Mesothelial cell of epicardium (in vitro differentiated cells): ENCODE measurements around the gene PRSS35. TPM values are rescaled to one million over a fixed set of nuclear protein-coding genes. Genes with fewer than 3 reads are reported as not detected.
"Not testable (repeated sequence)": the region's sequence is repeated elsewhere in the genome, so short reads cannot be mapped to it uniquely, and the experiment has no call there.

ENCODE experiments used
- DNase-seq, 2 experiments: peaks; one replicate each; pipeline ENCODE4 v3.0.0; 2021; ENCODE audit warnings: low spot score in 2 of 2; ENCODE audit not compliant: unreplicated experiment in 2 of 2
- H3K27ac Mint-ChIP-seq: 2 replicates; pipeline ENCODE4 v1.8.0; 2021; ENCODE audit warnings: mixed read lengths
- H3K27me3 Mint-ChIP-seq: 2 replicates; pipeline ENCODE4 v1.8.0; 2021; ENCODE audit warnings: low read depth, mixed read lengths
- H3K36me3 Mint-ChIP-seq: 2 replicates; pipeline ENCODE4 v1.8.0; 2021; ENCODE audit warnings: mixed read lengths
- H3K4me1 Mint-ChIP-seq: 2 replicates; pipeline ENCODE4 v1.8.0; 2021; ENCODE audit warnings: mixed read lengths
- H3K4me3 Mint-ChIP-seq: 2 replicates; pipeline ENCODE4 v1.8.0; 2021; ENCODE audit warnings: mild to moderate bottlenecking, moderate library complexity, mixed read lengths
- H3K9me3 Mint-ChIP-seq: 2 replicates; pipeline ENCODE4 v1.8.0; 2021; ENCODE audit warnings: mixed read lengths
- CTCF ChIP-seq: fragments of 200-600 bp; sonication (generic); IDR thresholded peaks from one replicate; pipeline ENCODE4 v1.5.0; 2021; ENCODE audit warnings: antibody characterized with exemption; ENCODE audit not compliant: unreplicated experiment
- total RNA-seq: library from RNA; stranded (reverse); gene quantifications from 3 replicates; pipeline ENCODE4 v1.2.1, GENCODE V29; 2021

Gene PRSS35
- total RNA-seq, 1 donor from 2014 or later: 42.2 TPM

GRCh38 chr6:83546636-83547035 is 34.3 kb downstream of the PRSS35 start:
- Mint-ChIP-seq H3K27ac (no peak overlapping the region), H3K36me3 (no peaks in the 10 kb centered on the region), H3K9me3 (peaks cover 28% of the 10 kb centered on the region), H3K4me3 (no peak overlapping the region), H3K4me1 (no peaks in the 10 kb centered on the region), H3K27me3 (peaks cover 27% of the 10 kb centered on the region)
- TF ChIP-seq CTCF: no peak
- no peak for DNase-seq

- H3K27me3 Mint-ChIP-seq: peaks cover 13% of the 10 kb centered on the region
- not testable (repeated sequence) for H3K4me3 Mint-ChIP-seq, H3K4me1 Mint-ChIP-seq, H3K36me3 Mint-ChIP-seq, DNase-seq, H3K27ac Mint-ChIP-seq
- H3K9me3 Mint-ChIP-seq: peaks cover 12% of the 10 kb centered on the region
These were observed 38.1 kb downstream of the PRSS35 start for GRCh38 chr6:83550482-83550881.

GRCh38 chr6:83551748-83552147 is 39.4 kb downstream of the PRSS35 start:
- Mint-ChIP-seq H3K27me3 (peaks cover 13% of the 10 kb centered on the region), H3K9me3 (peaks cover 12% of the 10 kb centered on the region)
- not testable (repeated sequence) for H3K4me3 Mint-ChIP-seq, H3K27ac Mint-ChIP-seq, DNase-seq, H3K36me3 Mint-ChIP-seq, H3K4me1 Mint-ChIP-seq

GRCh38 chr6:83556871-83557270 is 44.5 kb downstream of the PRSS35 start:
- no peaks in the 10 kb centered on the region for H3K9me3 Mint-ChIP-seq
- no peaks in the 10 kb centered on the region for H3K4me1 Mint-ChIP-seq
- no peak for TF ChIP-seq CTCF
- H3K36me3 Mint-ChIP-seq: no peaks in the 10 kb centered on the region
- no peak overlapping the region for H3K27ac Mint-ChIP-seq
- H3K4me3 Mint-ChIP-seq: no peak overlapping the region
- no peak for DNase-seq
- H3K27me3 Mint-ChIP-seq: peaks cover 6% of the 10 kb centered on the region

GRCh38 chr6:83558975-83559374 is 46.6 kb downstream of the PRSS35 start:
- Mint-ChIP-seq H3K36me3 (no peaks in the 10 kb centered on the region), H3K4me3 (no peak overlapping the region), H3K4me1 (no peaks in the 10 kb centered on the region), H3K9me3 (peaks cover 7% of the 10 kb centered on the region), H3K27me3 (peaks cover under 1% of the 10 kb centered on the region), H3K27ac (no peak overlapping the region)
- no peak for TF ChIP-seq CTCF
- DNase-seq: no peak

GRCh38 chr6:83571663-83572185 is 59.4 kb downstream of the PRSS35 start:
- not testable (repeated sequence) for H3K27me3 Mint-ChIP-seq, H3K27ac Mint-ChIP-seq, H3K4me1 Mint-ChIP-seq, H3K36me3 Mint-ChIP-seq, DNase-seq, H3K4me3 Mint-ChIP-seq
- H3K9me3 Mint-ChIP-seq: peaks cover 25% of the 10 kb centered on the region

GRCh38 chr6:83574783-83575182 is 62.4 kb downstream of the PRSS35 start:
- DNase-seq: no peak
- Mint-ChIP-seq H3K4me3 (no peak overlapping the region), H3K27me3 (no peaks in the 10 kb centered on the region), H3K36me3 (no peaks in the 10 kb centered on the region), H3K27ac (no peak overlapping the region), H3K9me3 (peaks cover 19% of the 10 kb centered on the region), H3K4me1 (peaks cover 9% of the 10 kb centered on the region)
- no peak for TF ChIP-seq CTCF

Other genes with a start within 250 kb of the PRSS35 start
- gene ME1, start 81.5 kb upstream of the PRSS35 start, total RNA-seq: 9.0 to 9.6 TPM (median 9.4 TPM) in 3 replicates
- gene SNAP91, start 196.6 kb downstream of the PRSS35 start, total RNA-seq: 0.40 to 1.3 TPM (median 0.88 TPM) in 3 replicates